HCT116 (cell line): ENCODE data around the gene DHRSX. TPM values are rescaled to one million over a fixed set of nuclear protein-coding genes. Genes with fewer than 3 reads are reported as not detected.

Experiments
- ATAC-seq: fragments of 200-7000 bp; cut with Tn5 transposase; 2 replicates; pipeline ENCODE4 v1.9.1; 2020; ENCODE audit warnings: mild to moderate bottlenecking, moderate library complexity
- BruUV-seq: library from RNA; stranded (reverse); fragments of 400-500 nt; replicated peaks from 2 replicates; lab custom pipeline; 2021; lab: Mats Ljungman, UMichigan
- CTCF ChIA-PET: fragments of 300-600 bp; sonication (Branson Sonifier 250); formaldehyde crosslinking; loops from one replicate; lab custom pipeline; 2021; ENCODE audit warnings: antibody characterized with exemption; lab: Charles Lee
- POLR2A ChIA-PET: fragments of 300-600, 350-600 bp; sonication (Branson Sonifier 250); formaldehyde crosslinking; loops from one replicate; lab custom pipeline; 2021; ENCODE audit warnings: antibody characterized with exemption; lab: Charles Lee
- RAD21 ChIA-PET, 2 experiments: fragments of 300-600 bp; sonication (Branson Sonifier 250); formaldehyde crosslinking; loops; one replicate each; lab custom pipeline; 2023; ENCODE audit warnings: low total read pairs in 2 of 2; ENCODE audit not compliant: uncharacterized antibody in 2 of 2, unreplicated experiment in 2 of 2, low non-redundant PET in 1 of 2; lab: Charles Lee
- DNase-seq: peaks from one replicate; pipeline ENCODE4 v3.0.0-alpha.2; 2010; ENCODE audit warnings: low read depth, low spot score
- H2AFZ ChIP-seq: fragments of 200-600 bp; shearing (Covaris generic), sonication (generic); 2 replicates; pipeline ENCODE4 v1.6.1; 2017; ENCODE audit warnings: low read depth, mixed run types, mixed read lengths, antibody characterized with exemption, low read length; ENCODE audit not compliant: poor library complexity, severe bottlenecking
- H3K27ac ChIP-seq: 2 replicates; pipeline ENCODE4 v1.5.1; 2012; ENCODE audit warnings: low read depth, low read length
- H3K27me3 ChIP-seq: fragments of 200-600 bp; sonication (generic); 2 replicates; pipeline ENCODE4 v1.6.1; 2016; ENCODE audit warnings: mixed run types, low read length, mixed read lengths; ENCODE audit not compliant: insufficient read depth
- H3K36me3 ChIP-seq, 2 experiments: fragments of 200-500 bp in 1 of 2; fragments of 200-600 bp in 1 of 2; sonication (Bioruptor generic) in 1 of 2; sonication (generic) in 1 of 2; 2 replicates each; pipeline versions ENCODE4 v1.5.1 to v1.6.1; 2014 to 2016; ENCODE audit warnings: low read length in 2 of 2, inconsistent platforms in 1 of 2, mixed read lengths in 1 of 2, mixed run types in 1 of 2; ENCODE audit not compliant: insufficient read depth in 2 of 2, control insufficient read depth in 1 of 2
- H3K4me1 ChIP-seq, 2 experiments: fragments of 200-600 bp in 1 of 2; sonication (generic) in 1 of 2; 2 replicates each; pipeline versions ENCODE4 v1.5.1 to v1.6.1; 2012 to 2017; ENCODE audit warnings: low read length in 2 of 2, inconsistent platforms in 1 of 2, mild to moderate bottlenecking in 1 of 2, mixed read lengths in 1 of 2, mixed run types in 1 of 2, moderate library complexity in 1 of 2; ENCODE audit not compliant: insufficient read depth in 2 of 2, control insufficient read depth in 1 of 2
- H3K4me2 ChIP-seq: fragments of 200-600 bp; sonication (generic); 2 replicates; pipeline ENCODE4 v1.6.1; 2017; ENCODE audit warnings: mixed run types, low read length, mixed read lengths
- H3K4me3 ChIP-seq, 2 experiments: fragments of 200-600 bp in 1 of 2; sonication (generic) in 1 of 2; replicated peaks in 1 of 2; 2 replicates each; pipeline ENCODE4 v1.5.1; 2011 to 2016; ENCODE audit warnings: low read length in 2 of 2, control low read depth in 1 of 2, low read depth in 1 of 2, mild to moderate bottlenecking in 1 of 2, mixed read lengths in 1 of 2, mixed run types in 1 of 2
- H3K79me2 ChIP-seq: fragments of 200-600 bp; sonication (generic); 2 replicates; pipeline ENCODE4 v1.6.1; 2017; ENCODE audit warnings: mild to moderate bottlenecking, mixed run types, low read length, moderate library complexity, mixed read lengths; ENCODE audit not compliant: insufficient read depth
- H3K9ac ChIP-seq: fragments of 200-600 bp; sonication (generic); 2 replicates; pipeline ENCODE4 v1.6.1; 2016; ENCODE audit warnings: low read length, mixed read lengths
- H3K9me2 ChIP-seq: fragments of 200-600 bp; sonication (generic), shearing (Covaris generic); 2 replicates; pipeline ENCODE4 v1.6.1; 2017; ENCODE audit warnings: mixed run types, mild to moderate bottlenecking, moderate library complexity; ENCODE audit not compliant: insufficient read depth
- H3K9me3 ChIP-seq, 2 experiments: fragments of 200-500 bp in 1 of 2; fragments of 200-600 bp in 1 of 2; sonication (Bioruptor generic) in 1 of 2; sonication (generic) in 1 of 2; 2 replicates each; pipeline ENCODE4 v1.6.1; 2014 to 2017; ENCODE audit warnings: low read length in 2 of 2, mixed read lengths in 2 of 2, inconsistent platforms in 1 of 2, low read depth in 1 of 2, mild to moderate bottlenecking in 1 of 2, mixed run types in 1 of 2, moderate library complexity in 1 of 2; ENCODE audit not compliant: control insufficient read depth in 1 of 2, insufficient read depth in 1 of 2
- H4K20me1 ChIP-seq: fragments of 200-600 bp; sonication (generic), shearing (Covaris generic); 2 replicates; pipeline ENCODE4 v1.6.1; 2017; ENCODE audit warnings: mixed run types, mild to moderate bottlenecking, moderate library complexity; ENCODE audit not compliant: insufficient read depth
- EZH2 ChIP-seq: fragments of 200-600 bp; sonication (generic); IDR thresholded peaks from 2 replicates; pipeline ENCODE4 v1.6.1; 2017; ENCODE audit warnings: antibody characterized with exemption, mixed run types
- FOSL1 ChIP-seq: IDR thresholded peaks from 2 replicates; pipeline ENCODE4 v1.6.1; 2012; ENCODE audit warnings: low read depth
- JUND ChIP-seq: IDR thresholded peaks from 2 replicates; pipeline ENCODE4 v1.6.1; 2012
- POLR2A ChIP-seq: IDR thresholded peaks from 2 replicates; pipeline ENCODE4 v1.7.0; 2011; ENCODE audit warnings: borderline replicate concordance; ENCODE audit not compliant: insufficient read depth, insufficient read length; ENCODE audit errors: extremely low read depth
- SRF ChIP-seq: IDR thresholded peaks from 2 replicates; pipeline ENCODE4 v1.6.1; 2012; ENCODE audit warnings: low read depth
- TCF7L2 ChIP-seq: IDR thresholded peaks from 2 replicates; pipeline ENCODE4 v1.7.0; 2011; ENCODE audit warnings: borderline replicate concordance, inconsistent platforms; ENCODE audit not compliant: insufficient read depth, insufficient read length; ENCODE audit errors: extremely low read depth
- ZNF274 ChIP-seq: fragments of 200-500 bp; sonication (Bioruptor generic); IDR thresholded peaks from 2 replicates; pipeline ENCODE4 v1.6.1; 2014; ENCODE audit warnings: mild to moderate bottlenecking, low read depth, low read length, inconsistent platforms
- intact Hi-C: fragments of 100-400 bp; cut with micrococcal nuclease; formaldehyde crosslinking; loops from 2 replicates; pipeline ENCODE4 v1.10.0; 2022
- total RNA-seq: library from RNA; stranded (reverse); gene quantifications from one replicate; pipeline ENCODE4 v1.2.1, GENCODE V29; 2021; ENCODE audit not compliant: unreplicated experiment
- TF ChIP-seq, protein P1 (sequence below): IDR thresholded peaks from 2 replicates; pipeline ENCODE4 v1.6.1; 2012
- TF ChIP-seq, protein P2 (sequence below): IDR thresholded peaks from 2 replicates; pipeline ENCODE4 v1.6.1; 2011; ENCODE audit warnings: mild to moderate bottlenecking, low read length, moderate library complexity; ENCODE audit not compliant: insufficient replicate concordance; ENCODE audit errors: extremely low read depth

Gene DHRSX
- total RNA-seq, 1 experiment from 2014 or later, result 11.9 TPM

DNA sequence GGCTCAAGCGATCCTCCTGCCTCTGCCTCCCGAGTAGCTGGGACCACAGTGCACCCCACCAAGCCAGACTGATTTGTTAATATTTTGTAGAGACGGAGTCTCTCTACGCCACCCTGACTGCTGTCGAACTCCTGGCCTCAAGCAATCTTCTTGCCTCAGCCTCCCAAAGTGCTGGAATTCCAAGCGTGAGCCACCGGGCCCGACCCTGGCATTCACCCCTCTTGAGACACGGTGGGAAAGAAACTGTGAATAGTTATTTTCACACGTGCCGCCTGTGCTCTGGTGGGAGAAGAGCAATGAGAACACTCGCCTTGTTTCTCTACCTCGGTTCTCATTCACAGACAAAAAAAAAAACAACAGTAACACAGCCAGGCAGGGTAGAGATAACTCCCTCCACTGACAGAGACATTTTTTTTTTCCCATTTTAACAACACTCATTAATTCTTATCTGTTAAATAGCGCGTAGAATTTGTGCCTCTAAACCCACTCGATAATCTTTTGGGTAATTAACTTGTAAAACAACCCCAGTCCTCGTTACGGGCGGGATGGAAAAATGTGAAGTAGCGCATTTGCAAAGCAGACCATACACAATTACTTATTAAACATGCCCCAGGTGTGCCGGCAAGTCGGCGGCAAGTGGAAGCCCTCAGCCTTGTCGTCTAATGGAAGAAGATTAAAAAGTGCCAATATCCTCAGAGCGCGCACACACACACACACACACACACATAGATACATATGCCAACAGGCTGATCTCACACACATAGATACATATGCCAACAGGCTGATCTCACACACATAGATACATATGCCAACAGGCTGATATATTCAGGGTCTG is 103.3 kb downstream of the DHRSX start:
- Histone ChIP-seq H3K4me2 (peak overlapping the region; percentile 59), H3K4me1 (peaks cover 44 to 62% of the 10 kb centered on the region in 2 experiments), H2AFZ (no peak overlapping the region), H3K9me2 (no peaks in the 10 kb centered on the region), H4K20me1 (no peaks in the 10 kb centered on the region), H3K9ac (peak overlapping the region; percentile 12), H3K9me3 (no peaks in the 10 kb centered on the region), H3K27ac (peak overlapping the region; percentile 57), H3K4me3 (no peak overlapping the region), H3K27me3 (no peaks in the 10 kb centered on the region), H3K79me2 (no peaks in the 10 kb centered on the region), H3K36me3 (no peaks in the 10 kb centered on the region)
- ATAC-seq (peak; percentile 16), DNase-seq (no peak)
- no TSS peak for BruUV-seq
- CTCF ChIA-PET, result no interaction called here
- intact Hi-C loops, result no loop called here
- POLR2A ChIA-PET, result no interaction called here
- RAD21 ChIA-PET, result no interaction called here
- TF ChIP-seq FOSL1, result no peak
- TF ChIP-seq, protein P1, sequence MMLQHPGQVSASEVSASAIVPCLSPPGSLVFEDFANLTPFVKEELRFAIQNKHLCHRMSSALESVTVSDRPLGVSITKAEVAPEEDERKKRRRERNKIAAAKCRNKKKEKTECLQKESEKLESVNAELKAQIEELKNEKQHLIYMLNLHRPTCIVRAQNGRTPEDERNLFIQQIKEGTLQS, result no peak
- no peak for TF ChIP-seq SRF
- TF ChIP-seq TCF7L2, result no peak
- TF ChIP-seq ZNF274, result no peak
- TF ChIP-seq, protein P2, sequence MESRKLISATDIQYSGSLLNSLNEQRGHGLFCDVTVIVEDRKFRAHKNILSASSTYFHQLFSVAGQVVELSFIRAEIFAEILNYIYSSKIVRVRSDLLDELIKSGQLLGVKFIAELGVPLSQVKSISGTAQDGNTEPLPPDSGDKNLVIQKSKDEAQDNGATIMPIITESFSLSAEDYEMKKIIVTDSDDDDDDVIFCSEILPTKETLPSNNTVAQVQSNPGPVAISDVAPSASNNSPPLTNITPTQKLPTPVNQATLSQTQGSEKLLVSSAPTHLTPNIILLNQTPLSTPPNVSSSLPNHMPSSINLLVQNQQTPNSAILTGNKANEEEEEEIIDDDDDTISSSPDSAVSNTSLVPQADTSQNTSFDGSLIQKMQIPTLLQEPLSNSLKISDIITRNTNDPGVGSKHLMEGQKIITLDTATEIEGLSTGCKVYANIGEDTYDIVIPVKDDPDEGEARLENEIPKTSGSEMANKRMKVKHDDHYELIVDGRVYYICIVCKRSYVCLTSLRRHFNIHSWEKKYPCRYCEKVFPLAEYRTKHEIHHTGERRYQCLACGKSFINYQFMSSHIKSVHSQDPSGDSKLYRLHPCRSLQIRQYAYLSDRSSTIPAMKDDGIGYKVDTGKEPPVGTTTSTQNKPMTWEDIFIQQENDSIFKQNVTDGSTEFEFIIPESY, result no peak
- no peak for TF ChIP-seq POLR2A
- TF ChIP-seq JUND, result no peak
- TF ChIP-seq EZH2, result no peak
